GM18511 (cell line): ENCODE results near the gene GPC6.
"Not testable (repeated sequence)": the region's sequence is repeated elsewhere in the genome, so short reads cannot be mapped to it uniquely, and the experiment has no call there.

ENCODE experiments used
- ATAC-seq: cut with Tn5 transposase; IDR thresholded peaks from one replicate; pipeline ENCODE4 v1.9.1; 2021; ENCODE audit warnings: mild to moderate bottlenecking, moderate library complexity; ENCODE audit not compliant: unreplicated experiment

The GPC6 gene

GRCh38 chr13:93226623-93227279, at the start of gene GPC6:
Gene GPC6, plus strand, starts transcription at chr13:93226807.
- no peak for ATAC-seq

GRCh38 chr13:93180356-93180969, 46.1 kb upstream of the GPC6 start:
- no peak for ATAC-seq

- no peak for ATAC-seq
These were observed 44.2 kb upstream of the GPC6 start for GRCh38 chr13:93182406-93182805.

- no peak for ATAC-seq
These were observed 43.3 kb upstream of the GPC6 start for GRCh38 chr13:93183302-93183701.

GRCh38 chr13:93190006-93190405, 36.6 kb upstream of the GPC6 start:
- ATAC-seq, result no peak

- no peak for ATAC-seq
These were observed 32.9 kb upstream of the GPC6 start for GRCh38 chr13:93193682-93194081.

GRCh38 chr13:93199856-93200255, 26.8 kb upstream of the GPC6 start:
- ATAC-seq, result no peak

GRCh38 chr13:93200626-93201025, 26.0 kb upstream of the GPC6 start:
- ATAC-seq, result no peak

- ATAC-seq, result no peak
These were observed 24.5 kb upstream of the GPC6 start for GRCh38 chr13:93201992-93202558.

- not testable (repeated sequence) for ATAC-seq
These were observed 19.7 kb upstream of the GPC6 start for GRCh38 chr13:93206778-93207392.

- no peak for ATAC-seq
These were observed 10.5 kb upstream of the GPC6 start for GRCh38 chr13:93216122-93216521.

GRCh38 chr13:93217721-93218261, 8.8 kb upstream of the GPC6 start:
- ATAC-seq, result no peak

GRCh38 chr13:93218583-93218982, 8.0 kb upstream of the GPC6 start:
- no peak for ATAC-seq

GRCh38 chr13:93220073-93220472, 6.5 kb upstream of the GPC6 start:
- no peak for ATAC-seq

GRCh38 chr13:93222976-93223375, 3.6 kb upstream of the GPC6 start:
- ATAC-seq, result no peak

GRCh38 chr13:93224535-93224934, 2.1 kb upstream of the GPC6 start:
- no peak for ATAC-seq

GRCh38 chr13:93225610-93226009, 997 bp upstream of the GPC6 start:
- ATAC-seq, result no peak

- ATAC-seq, result no peak
These were observed 463 bp upstream of the GPC6 start for GRCh38 chr13:93226065-93226622.

GRCh38 chr13:93227280-93227877, 772 bp downstream of the GPC6 start:
- no peak for ATAC-seq

GRCh38 chr13:93227878-93228642, 1.5 kb downstream of the GPC6 start:
- ATAC-seq, result no peak

- no peak for ATAC-seq
These were observed 2.0 kb downstream of the GPC6 start for GRCh38 chr13:93228643-93228937.
